Lower lobe of right lung (tissue), 2 donors: Measurements from ENCODE around the gene SLC6A8. TPM values are rescaled to one million over a fixed set of nuclear protein-coding genes. Genes with fewer than 3 reads are reported as not detected.
"Not testable (repeated sequence)": the region's sequence is repeated elsewhere in the genome, so short reads cannot be mapped to it uniquely, and the experiment has no call there.

ENCODE experiments used
- ATAC-seq, 2 donors: fragments of 200-7000 bp; cut with Tn5 transposase; one replicate each; pipeline ENCODE4 v1.9.1; 2020 to 2022; ENCODE audit warnings: mild to moderate bottlenecking in 2 of 2, moderate library complexity in 2 of 2
- DNase-seq: peaks from one replicate; pipeline ENCODE4 v3.0.0-alpha.2; 2020
- H3K27ac ChIP-seq: fragments of 200-600 bp; one replicate; pipeline ENCODE4 v1.8.0; 2022
- H3K27me3 ChIP-seq: fragments of 200-600 bp; one replicate; pipeline ENCODE4 v1.8.0; 2022; ENCODE audit warnings: low read depth
- H3K36me3 ChIP-seq: fragments of 200-600 bp; one replicate; pipeline ENCODE4 v1.8.0; 2022; ENCODE audit warnings: mild to moderate bottlenecking
- H3K4me1 ChIP-seq: fragments of 200-600 bp; one replicate; pipeline ENCODE4 v1.8.0; 2022
- H3K4me3 ChIP-seq: fragments of 200-600 bp; one replicate; pipeline ENCODE4 v1.8.0; 2022; ENCODE audit warnings: mild to moderate bottlenecking
- H3K9me3 ChIP-seq: fragments of 200-600 bp; one replicate; pipeline ENCODE4 v1.8.0; 2022
- CTCF ChIP-seq: fragments of 200-600 bp; IDR thresholded peaks from one replicate; pipeline ENCODE4 v1.8.0; 2022; ENCODE audit warnings: antibody characterized with exemption, mild to moderate bottlenecking
- intact Hi-C: fragments of 100-400 bp; cut with DNase I; formaldehyde crosslinking; loops from one replicate; pipeline ENCODE4 v1.11.0; 2022
- total RNA-seq: library from RNA; stranded (reverse); fragmentation: NEBNext Ultra II Directional; extraction: Animal tissue kit (Norgen Biotek cat#: 25700); gene quantifications from one replicate; pipeline ENCODE4 v1.2.1, GENCODE V29; 2021
- donor health status: DM: no; HTN: yes; CAD: no; lungs with severe emphysema.

The SLC6A8 gene
- total RNA-seq, 1 donor from 2014 or later: 7.1 TPM

DNA sequence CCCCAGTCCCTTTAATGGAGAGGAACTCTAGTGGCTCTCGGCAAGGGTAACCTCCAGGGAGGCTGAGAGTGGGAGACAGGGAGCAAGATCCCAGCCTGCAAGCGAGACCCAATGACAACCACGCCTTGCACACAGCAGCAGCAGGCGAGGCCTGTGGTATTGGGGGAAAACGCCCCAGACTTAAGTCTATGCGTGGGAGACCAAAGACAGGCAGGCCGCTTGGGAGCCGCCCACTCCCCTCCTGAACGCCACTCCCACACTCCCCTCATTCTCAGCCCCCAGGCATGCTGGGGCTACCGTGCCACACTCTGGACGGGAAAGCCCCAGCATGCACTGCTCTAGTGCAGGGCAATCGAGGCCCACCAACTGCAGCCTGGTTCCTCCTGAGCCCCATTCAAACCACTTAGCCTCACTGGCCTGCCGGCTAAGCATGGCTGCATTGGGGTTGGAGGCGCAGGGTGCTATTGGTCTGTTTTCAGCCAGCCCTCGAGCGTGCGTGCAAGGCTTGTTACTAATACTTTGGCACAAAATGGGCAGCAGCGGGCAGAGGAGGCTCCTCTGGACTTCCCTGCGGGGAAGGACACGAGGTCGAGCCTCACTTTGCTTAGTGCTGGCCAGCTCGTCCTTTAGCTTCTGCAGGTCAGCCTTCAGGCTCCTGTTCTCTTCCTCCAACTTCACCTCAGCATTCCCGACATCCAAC, 14.8 kb downstream of the SLC6A8 start:
- TF ChIP-seq CTCF: no peak
- ATAC-seq (no peak), DNase-seq (no peak)
- Histone ChIP-seq H3K27me3 (no peaks in the 10 kb centered on the region), H3K9me3 (no peaks in the 10 kb centered on the region), H3K36me3 (peaks cover 34% of the 10 kb centered on the region), H3K4me1 (no peaks in the 10 kb centered on the region), H3K27ac (no peak overlapping the region), H3K4me3 (no peak overlapping the region)
- intact Hi-C loops: no loop called here

- intact Hi-C loops: no loop called here
- ATAC-seq (peak; percentile 20 to 66), DNase-seq (peak; percentile 58)
- H3K9me3 ChIP-seq: no peaks in the 10 kb centered on the region
- H3K4me1 ChIP-seq: no peaks in the 10 kb centered on the region
- no peak overlapping the region for H3K4me3 ChIP-seq
- no peaks in the 10 kb centered on the region for H3K27me3 ChIP-seq
- no peak for TF ChIP-seq CTCF
- H3K36me3 ChIP-seq: peaks cover 34% of the 10 kb centered on the region
- no peak overlapping the region for H3K27ac ChIP-seq
These were observed 15.3 kb downstream of the SLC6A8 start for GRCh38 chrX:153703036-153703370.

GRCh38 chrX:153704021-153704526, 16.3 kb downstream of the SLC6A8 start:
- intact Hi-C loops: no loop called here
- TF ChIP-seq CTCF: no peak
- Histone ChIP-seq H3K27ac (no peak overlapping the region), H3K27me3 (no peaks in the 10 kb centered on the region), H3K36me3 (peaks cover 34% of the 10 kb centered on the region), H3K4me3 (no peak overlapping the region), H3K4me1 (no peaks in the 10 kb centered on the region), H3K9me3 (no peaks in the 10 kb centered on the region)
- no peak for DNase-seq
- ATAC-seq: no peak

- H3K4me3 ChIP-seq, H3K27me3 ChIP-seq, intact Hi-C loops, H3K27ac ChIP-seq, H3K9me3 ChIP-seq, ATAC-seq, DNase-seq, H3K4me1 ChIP-seq: not testable (repeated sequence)
- H3K36me3 ChIP-seq: peaks cover 37% of the 10 kb centered on the region
These were observed 17.1 kb downstream of the SLC6A8 start for GRCh38 chrX:153704631-153705402.

DNA sequence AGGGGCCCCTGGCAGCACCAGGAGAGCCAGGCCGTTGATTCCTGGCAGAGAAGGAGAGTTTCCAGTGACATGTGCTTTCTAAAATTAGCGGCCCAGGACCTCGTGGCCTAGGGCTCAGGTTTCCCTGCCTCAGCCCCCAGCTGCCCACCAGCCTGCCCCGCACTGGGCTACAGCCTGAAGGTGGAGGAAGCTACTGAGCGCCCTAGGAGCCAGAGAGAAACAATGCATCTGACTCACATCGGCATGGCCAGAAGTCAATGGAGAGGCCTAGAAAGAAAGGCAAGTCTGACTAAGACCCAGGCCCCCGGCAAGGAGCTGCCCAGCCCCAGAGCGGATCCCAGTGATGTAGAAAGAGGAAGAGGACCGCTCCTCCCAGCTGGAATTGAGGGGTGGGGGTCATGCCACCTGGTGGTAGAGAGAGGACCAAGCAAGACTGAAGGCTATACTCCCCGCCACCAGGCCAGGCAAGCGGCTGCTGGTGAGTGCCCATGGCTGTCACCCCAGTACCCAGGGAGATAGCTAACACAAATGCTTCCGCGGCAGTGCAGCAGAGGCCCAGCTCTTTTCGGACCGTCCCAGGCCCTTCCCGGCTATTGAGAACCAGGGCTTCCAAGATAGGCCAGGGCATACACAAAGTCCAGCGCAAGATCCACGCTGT, 17.8 kb downstream of the SLC6A8 start:
- H3K9me3 ChIP-seq, H3K27ac ChIP-seq, H3K4me1 ChIP-seq, intact Hi-C loops, DNase-seq, H3K27me3 ChIP-seq, H3K4me3 ChIP-seq, ATAC-seq: not testable (repeated sequence)
- peaks cover 44% of the 10 kb centered on the region for H3K36me3 ChIP-seq

GRCh38 chrX:153706799-153707198, 19.1 kb downstream of the SLC6A8 start:
- intact Hi-C loops: no loop called here
- Histone ChIP-seq H3K4me3 (no peak overlapping the region), H3K9me3 (no peaks in the 10 kb centered on the region), H3K4me1 (no peaks in the 10 kb centered on the region), H3K36me3 (peaks cover 41% of the 10 kb centered on the region), H3K27ac (no peak overlapping the region), H3K27me3 (no peaks in the 10 kb centered on the region)
- no peak for ATAC-seq
- no peak for DNase-seq
- TF ChIP-seq CTCF: no peak
